SK-N-SH (cell line): Measurements from ENCODE around the gene NCAN. TPM values are rescaled to one million over a fixed set of nuclear protein-coding genes. Genes with fewer than 3 reads are reported as not detected.
A peak's percentile ranks its signal among the peaks of the same experiment; 100 is the strongest.

Source experiments
- CTCF ChIA-PET: fragments of 300-600, 350-600 bp; formaldehyde crosslinking; extraction: SDS; loops from one replicate; lab custom pipeline; 2021; lab: Yijun Ruan, JAX
- POLR2A ChIA-PET: fragments of 350-600 bp; sonication (Branson Sonifier 250); formaldehyde crosslinking; extraction: SDS; loops from one replicate; lab custom pipeline; 2020; ENCODE audit warnings: antibody characterized with exemption, inconsistent platforms; lab: Yijun Ruan, JAX
- DNase-seq: peaks from one replicate; pipeline ENCODE4 v3.0.0; 2012
- H2AFZ ChIP-seq: fragments of 200-600 bp; sonication (generic); 2 replicates; pipeline ENCODE4 v1.8.1; 2016; ENCODE audit warnings: antibody characterized with exemption, mild to moderate bottlenecking, low read depth
- H3F3A ChIP-seq: fragments of 200-600 bp; sonication (generic); replicated peaks from 2 replicates; pipeline ENCODE3; 2016; ENCODE audit warnings: antibody characterized with exemption, mild to moderate bottlenecking; ENCODE audit not compliant: insufficient read depth
- H3K27ac ChIP-seq, 2 experiments: fragments of 200-500 bp in 1 of 2; fragments of 200-600 bp in 1 of 2; sonication (Bioruptor generic) in 1 of 2; sonication (generic), shearing (Covaris generic) in 1 of 2; 2 replicates each; pipeline versions ENCODE4 v1.5.1 to v1.6.1; 2014 to 2016; ENCODE audit warnings: low read depth in 2 of 2, inconsistent platforms in 1 of 2, low read length in 1 of 2, mild to moderate bottlenecking in 1 of 2, mixed read lengths in 1 of 2
- H3K27me3 ChIP-seq: fragments of 200-600 bp; sonication (generic), shearing (Covaris generic); 2 replicates; pipeline ENCODE4 v1.6.1; 2016; ENCODE audit warnings: mixed run types; ENCODE audit not compliant: insufficient read depth
- H3K36me3 ChIP-seq, 2 experiments: fragments of 200-500 bp in 1 of 2; fragments of 200-600 bp in 1 of 2; sonication (Bioruptor generic) in 1 of 2; sonication (generic) in 1 of 2; replicated peaks in 1 of 2; 2 replicates each; pipeline versions ENCODE3 to v1.5.1; 2014 to 2016; ENCODE audit warnings: low read length in 1 of 2, mild to moderate bottlenecking in 1 of 2; ENCODE audit not compliant: insufficient read depth in 2 of 2, control insufficient read depth in 1 of 2
- H3K4me1 ChIP-seq, 2 experiments: fragments of 200-500 bp in 1 of 2; fragments of 200-600 bp in 1 of 2; sonication (Bioruptor generic) in 1 of 2; sonication (generic), shearing (Covaris generic) in 1 of 2; 2 replicates each; pipeline versions ENCODE4 v1.5.1 to v1.6.1; 2014 to 2016; ENCODE audit warnings: low read depth in 1 of 2, low read length in 1 of 2, mixed run types in 1 of 2; ENCODE audit not compliant: insufficient read depth in 2 of 2, control insufficient read depth in 1 of 2
- H3K4me2 ChIP-seq: fragments of 200-600 bp; sonication (generic), shearing (Covaris generic); 2 replicates; pipeline ENCODE4 v1.6.1; 2017; ENCODE audit warnings: mixed run types
- H3K4me3 ChIP-seq, 2 experiments: fragments of 200-500 bp in 1 of 2; fragments of 200-600 bp in 1 of 2; sonication (Bioruptor generic) in 1 of 2; sonication (generic), shearing (Covaris generic) in 1 of 2; 2 replicates each; pipeline versions ENCODE4 v1.5.1 to v1.8.1; 2014 to 2016; ENCODE audit warnings: low read depth in 2 of 2, inconsistent platforms in 1 of 2, low read length in 1 of 2, mild to moderate bottlenecking in 1 of 2, mixed read lengths in 1 of 2, moderate library complexity in 1 of 2
- H3K79me2 ChIP-seq: fragments of 200-600 bp; sonication (generic); 2 replicates; pipeline ENCODE4 v1.8.1; 2017; ENCODE audit warnings: mild to moderate bottlenecking; ENCODE audit not compliant: insufficient read depth
- H3K9ac ChIP-seq: fragments of 200-600 bp; sonication (generic); 2 replicates; pipeline ENCODE4 v1.6.1; 2017; ENCODE audit warnings: mixed run types
- H3K9me2 ChIP-seq: fragments of 200-600 bp; sonication (generic); 2 replicates; pipeline ENCODE4 v1.6.1; 2017; ENCODE audit warnings: mixed run types
- H3K9me3 ChIP-seq: fragments of 200-600 bp; sonication (generic); 2 replicates; pipeline ENCODE4 v1.6.1; 2017; ENCODE audit warnings: mixed run types, mild to moderate bottlenecking, moderate library complexity
- H4K20me1 ChIP-seq: fragments of 200-600 bp; sonication (generic); 2 replicates; pipeline ENCODE4 v1.6.1; 2017; ENCODE audit warnings: mild to moderate bottlenecking, mixed run types; ENCODE audit not compliant: insufficient read depth
- CTCF ChIP-seq: fragments of 200-600 bp; sonication (generic); IDR thresholded peaks from 2 replicates; pipeline ENCODE4 v1.6.1; 2017; ENCODE audit warnings: antibody characterized with exemption, mild to moderate bottlenecking, moderate library complexity
- ELF1 ChIP-seq: IDR thresholded peaks from 2 replicates; pipeline ENCODE4 v1.4.0; 2012
- EZH2phosphoT487 ChIP-seq: fragments of 200-600 bp; sonication (generic); IDR thresholded peaks from 2 replicates; pipeline ENCODE4 v1.6.1; 2017; ENCODE audit warnings: low read depth, mixed run types, mild to moderate bottlenecking, antibody characterized with exemption, moderate library complexity, borderline replicate concordance
- FOXJ3 ChIP-seq: sonication (generic); formaldehyde crosslinking; IDR thresholded peaks from 2 replicates; pipeline ENCODE4 v1.5.1; 2020; ENCODE audit warnings: mild to moderate bottlenecking, missing genetic modification reagents
- FOXM1 ChIP-seq: IDR thresholded peaks from 2 replicates; pipeline ENCODE4 v1.4.0; 2012; ENCODE audit warnings: low read depth, mild to moderate bottlenecking
- GABPA ChIP-seq: IDR thresholded peaks from 2 replicates; pipeline ENCODE4 v1.4.0; 2012; ENCODE audit warnings: low read depth, mild to moderate bottlenecking
- JUND ChIP-seq: IDR thresholded peaks from 2 replicates; pipeline ENCODE4 v1.4.0; 2012
- MXI1 ChIP-seq: IDR thresholded peaks from 2 replicates; pipeline ENCODE4 v1.6.1; 2012; ENCODE audit warnings: mild to moderate bottlenecking, low read depth, low read length, improper control_type of control experiment
- NRF1 ChIP-seq: IDR thresholded peaks from 2 replicates; pipeline ENCODE4 v1.6.1; 2012; ENCODE audit warnings: low read depth, mild to moderate bottlenecking, low read length
- RAD21 ChIP-seq: IDR thresholded peaks from 2 replicates; pipeline ENCODE4 v1.6.1; 2012; ENCODE audit warnings: mild to moderate bottlenecking, low read length
- RCOR1 ChIP-seq: fragments of 150-350 bp; IDR thresholded peaks from 2 replicates; pipeline ENCODE4 v1.6.1; 2017; ENCODE audit warnings: antibody characterized with exemption, low read length
- RFX5 ChIP-seq: IDR thresholded peaks from 2 replicates; pipeline ENCODE4 v1.6.1; 2012; ENCODE audit warnings: mild to moderate bottlenecking, improper control_type of control experiment, low read length
- RXRA ChIP-seq: IDR thresholded peaks from 2 replicates; pipeline ENCODE4 v1.4.0; 2012; ENCODE audit warnings: low read depth, mild to moderate bottlenecking, borderline replicate concordance
- SIN3A ChIP-seq: IDR thresholded peaks from 2 replicates; pipeline ENCODE4 v1.6.1; 2012; ENCODE audit warnings: low read depth, mild to moderate bottlenecking, low read length, moderate library complexity, borderline replicate concordance
- TAF1 ChIP-seq: IDR thresholded peaks from 2 replicates; pipeline ENCODE4 v1.6.1; 2012; ENCODE audit warnings: low read depth, mild to moderate bottlenecking, low read length, moderate library complexity, borderline replicate concordance
- TCF12 ChIP-seq: IDR thresholded peaks from 2 replicates; pipeline ENCODE4 v1.4.0; 2012
- YY1 ChIP-seq: IDR thresholded peaks from 2 replicates; pipeline ENCODE4 v1.4.0; 2012; ENCODE audit warnings: low read depth, mild to moderate bottlenecking
- WGBS: methylation state at CpG from one replicate; pipeline ENCODE4 v1.1.6; 2017; ENCODE audit warnings: low lambda C conversion rate; 5-methylcytosine and 5-hydroxymethylcytosine counted together
- polyA plus RNA-seq, 3 experiments: library from polyadenylated mRNA; depleted of rRNA; stranded (reverse); fragments of >200 nt; gene quantifications; 2 replicates each; pipeline ENCODE4 v1.2.3, GENCODE V29; 2012
- TF ChIP-seq, protein P1 (sequence below): IDR thresholded peaks from 2 replicates; pipeline ENCODE4 v1.4.0; 2012; ENCODE audit warnings: low read depth
- TF ChIP-seq, protein P2 (sequence below): fragments of 150-350 bp; IDR thresholded peaks from 2 replicates; pipeline ENCODE4 v1.6.1; 2016; ENCODE audit warnings: mild to moderate bottlenecking, low read depth, low read length
- TF ChIP-seq, protein P3 (sequence below): IDR thresholded peaks from 2 replicates; pipeline ENCODE4 v1.4.0; 2012; ENCODE audit warnings: low read depth, borderline replicate concordance

Gene NCAN
- polyA plus RNA-seq, 1 of the 3 experiments (the other 2 are of a cell fraction) = 0.03 TPM

- Histone ChIP-seq H3K9me2 (no peaks in the 10 kb centered on the region), H3K27me3 (no peaks in the 10 kb centered on the region), H2AFZ (no peak overlapping the region), H3K4me1 (peaks cover 0 to 20% of the 10 kb centered on the region in 2 experiments; a peak in 1 of 4 replicates), H3K4me2 (no peak overlapping the region), H3F3A (peaks cover 3% of the 10 kb centered on the region), H3K9me3 (no peaks in the 10 kb centered on the region), H3K9ac (no peak overlapping the region), H3K4me3 (no peak overlapping the region), H3K79me2 (no peaks in the 10 kb centered on the region), H4K20me1 (no peaks in the 10 kb centered on the region), H3K36me3 (peaks cover 0 to 44% of the 10 kb centered on the region in 2 experiments), H3K27ac (no peak overlapping the region)
- TF ChIP-seq RAD21 (no peak), SIN3A (no peak), FOXM1 (no peak), EZH2phosphoT487 (no peak), RXRA (no peak), FOXJ3 (no peak), ELF1 (no peak), NRF1 (no peak), RCOR1 (no peak), TCF12 (no peak), TAF1 (no peak), CTCF (no peak), JUND (no peak), YY1 (no peak), GABPA (no peak), MXI1 (no peak), RFX5 (no peak)
- TF ChIP-seq, protein P1, sequence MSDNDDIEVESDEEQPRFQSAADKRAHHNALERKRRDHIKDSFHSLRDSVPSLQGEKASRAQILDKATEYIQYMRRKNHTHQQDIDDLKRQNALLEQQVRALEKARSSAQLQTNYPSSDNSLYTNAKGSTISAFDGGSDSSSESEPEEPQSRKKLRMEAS = no peak
- TF ChIP-seq, protein P2, sequence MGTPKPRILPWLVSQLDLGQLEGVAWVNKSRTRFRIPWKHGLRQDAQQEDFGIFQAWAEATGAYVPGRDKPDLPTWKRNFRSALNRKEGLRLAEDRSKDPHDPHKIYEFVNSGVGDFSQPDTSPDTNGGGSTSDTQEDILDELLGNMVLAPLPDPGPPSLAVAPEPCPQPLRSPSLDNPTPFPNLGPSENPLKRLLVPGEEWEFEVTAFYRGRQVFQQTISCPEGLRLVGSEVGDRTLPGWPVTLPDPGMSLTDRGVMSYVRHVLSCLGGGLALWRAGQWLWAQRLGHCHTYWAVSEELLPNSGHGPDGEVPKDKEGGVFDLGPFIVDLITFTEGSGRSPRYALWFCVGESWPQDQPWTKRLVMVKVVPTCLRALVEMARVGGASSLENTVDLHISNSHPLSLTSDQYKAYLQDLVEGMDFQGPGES = no peak
- TF ChIP-seq, protein P3, sequence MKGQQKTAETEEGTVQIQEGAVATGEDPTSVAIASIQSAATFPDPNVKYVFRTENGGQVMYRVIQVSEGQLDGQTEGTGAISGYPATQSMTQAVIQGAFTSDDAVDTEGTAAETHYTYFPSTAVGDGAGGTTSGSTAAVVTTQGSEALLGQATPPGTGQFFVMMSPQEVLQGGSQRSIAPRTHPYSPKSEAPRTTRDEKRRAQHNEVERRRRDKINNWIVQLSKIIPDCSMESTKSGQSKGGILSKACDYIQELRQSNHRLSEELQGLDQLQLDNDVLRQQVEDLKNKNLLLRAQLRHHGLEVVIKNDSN = no peak
- DNase-seq = peak; percentile 14
- POLR2A ChIA-PET = interaction anchor here (1.0 to 1.3 kb wide), 2 partner anchors 11 to 82 kb away, joined by 3 read pairs; no protein-coding TSS in a partner anchor
- 92% methylated on average over 6 of the region's 9 CpGs for WGBS
- CTCF ChIA-PET = interaction anchor here (0.9 to 1.5 kb wide), 2 partner anchors 10 to 68 kb away, joined by 3 read pairs; no protein-coding TSS in a partner anchor
Measured at GRCh38 chr19:19274716-19275565, 63.2 kb downstream of the NCAN start.
